T-helper 1 cell treated with Interleukin-12 subunit alpha and Interleukin-12 subunit beta and Interleukin-4 antibody, amounts not matched to agents 30 ng/mL and 1 ng/mL, for 36 hours (primary cell): ENCODE measurements around the gene LRRFIP1. TPM values are rescaled to one million over a fixed set of nuclear protein-coding genes. Genes with fewer than 3 reads are reported as not detected.
"Not testable (repeated sequence)": the region's sequence is repeated elsewhere in the genome, so short reads cannot be mapped to it uniquely, and the experiment has no call there.

ENCODE experiments used
- intact Hi-C: fragments of 100-400 bp; cut with micrococcal nuclease; formaldehyde crosslinking; loops from one replicate; pipeline ENCODE4 v1.15.1; 2024
- total RNA-seq: library from RNA; stranded (reverse); gene quantifications from 2 replicates; pipeline ENCODE4 v1.2.3, GENCODE V29; 2022

Gene LRRFIP1
- total RNA-seq, 1 donor from 2014 or later: 217 TPM

- intact Hi-C loops: no loop called here
Observed at GRCh38 chr2:237596520-237597195, 30.7 kb upstream of the LRRFIP1 start.

- intact Hi-C loops: no loop called here
Observed at GRCh38 chr2:237597196-237598145, 29.9 kb upstream of the LRRFIP1 start.

DNA sequence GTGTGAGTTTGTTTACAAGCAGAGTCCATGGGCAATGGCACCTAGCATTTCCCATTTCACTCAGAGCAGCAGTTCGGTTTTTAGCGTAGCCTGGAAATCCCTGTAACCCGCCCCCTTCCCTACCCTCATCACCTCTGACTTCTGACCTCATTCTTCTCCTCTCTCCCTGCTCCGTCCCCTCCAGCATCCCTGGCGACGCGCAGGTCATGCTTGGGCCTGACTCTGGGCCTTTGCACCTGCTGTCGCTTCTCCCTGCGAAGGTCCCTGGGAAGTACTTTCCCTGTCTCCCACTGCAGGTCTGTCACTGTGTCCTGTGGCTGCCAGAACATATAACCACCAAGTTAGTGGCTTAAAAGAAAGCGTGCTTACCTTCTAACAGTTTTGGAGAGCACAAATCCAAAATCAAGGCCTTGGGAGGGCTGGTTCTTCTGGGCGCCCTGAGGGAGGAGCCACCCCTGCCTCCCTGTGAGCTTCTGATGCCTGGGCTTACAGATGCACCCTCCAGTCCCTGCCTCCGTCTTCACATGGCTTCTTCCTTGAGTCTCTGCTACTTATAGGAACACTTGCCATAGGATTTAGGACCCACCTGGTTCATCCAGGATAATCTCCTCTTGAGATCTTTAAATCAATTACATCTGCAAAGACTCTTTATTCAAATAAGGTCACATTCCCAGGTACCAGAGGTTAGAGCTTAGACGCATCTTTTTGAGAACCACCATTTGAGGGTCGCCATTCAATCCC is 28.7 kb upstream of the LRRFIP1 start:
- intact Hi-C loops: no loop called here

GRCh38 chr2:237599465-237600110 is 27.8 kb upstream of the LRRFIP1 start:
- intact Hi-C loops: no loop called here

- intact Hi-C loops: no loop called here
Observed at GRCh38 chr2:237600205-237600846, 27.1 kb upstream of the LRRFIP1 start.

GRCh38 chr2:237601453-237602116 is 25.8 kb upstream of the LRRFIP1 start:
- intact Hi-C loops: no loop called here

- intact Hi-C loops: no loop called here
Observed at GRCh38 chr2:237602409-237602808, 25.0 kb upstream of the LRRFIP1 start.

DNA sequence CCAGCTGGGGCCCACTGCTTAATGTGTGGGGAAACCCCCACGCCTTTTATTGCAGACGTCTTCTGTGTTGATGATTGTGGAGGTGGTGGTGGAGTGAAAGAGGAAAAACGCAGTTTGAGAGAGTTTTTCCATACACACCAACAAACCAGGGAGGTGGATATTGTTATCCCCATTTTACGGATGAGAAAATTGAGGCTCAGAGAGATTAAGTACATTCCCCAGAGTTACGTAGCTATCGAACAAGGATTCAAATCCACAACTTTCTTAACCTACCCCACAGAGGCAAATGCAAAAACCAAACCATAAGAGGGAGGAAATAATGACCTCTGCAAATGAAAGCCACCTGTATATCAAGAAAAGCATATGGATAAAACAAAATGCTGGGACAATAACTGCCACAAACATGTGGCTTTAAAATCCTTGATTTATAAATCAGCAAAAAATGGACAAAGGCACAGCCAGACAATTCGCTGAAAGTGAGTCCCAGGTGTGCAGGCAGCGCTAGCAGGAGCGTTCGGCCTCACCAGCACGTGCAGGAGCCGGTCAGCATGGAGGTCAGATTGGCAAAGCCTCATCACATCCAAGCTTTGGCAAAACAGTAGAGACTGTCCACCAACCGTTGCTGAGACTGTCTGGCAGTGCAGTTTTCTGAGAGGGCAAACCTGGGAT is 24.2 kb upstream of the LRRFIP1 start:
- intact Hi-C loops: loop anchor here (1.0 kb wide), 1 partner anchor 171 kb away; no protein-coding TSS in a partner anchor

- intact Hi-C loops: loop anchor here (1.0 kb wide), 1 partner anchor 170 kb away; no protein-coding TSS in a partner anchor
Observed at GRCh38 chr2:237603718-237604362, 23.5 kb upstream of the LRRFIP1 start.

DNA sequence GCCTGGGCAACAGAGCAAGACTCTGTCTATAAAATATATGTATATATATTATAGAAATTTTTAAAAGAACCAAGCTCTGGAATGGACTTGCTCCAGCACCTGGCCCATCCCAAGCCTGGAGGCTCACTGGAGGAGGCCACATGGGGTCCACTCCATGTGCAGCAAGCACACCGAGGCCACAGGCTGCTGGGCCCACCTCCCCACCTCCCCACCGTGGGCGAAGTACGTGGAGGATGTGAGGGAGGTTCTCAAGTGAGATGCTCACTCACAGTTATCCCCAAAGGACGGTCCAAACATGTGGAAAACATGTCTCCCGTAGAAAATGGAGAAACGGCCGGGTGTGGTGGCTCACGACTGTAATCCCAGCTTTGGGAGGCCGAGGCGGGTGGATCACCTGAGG is 23.0 kb upstream of the LRRFIP1 start:
- intact Hi-C loops: no loop called here

- intact Hi-C loops: no loop called here
Observed at GRCh38 chr2:237604960-237605359, 22.4 kb upstream of the LRRFIP1 start.

DNA sequence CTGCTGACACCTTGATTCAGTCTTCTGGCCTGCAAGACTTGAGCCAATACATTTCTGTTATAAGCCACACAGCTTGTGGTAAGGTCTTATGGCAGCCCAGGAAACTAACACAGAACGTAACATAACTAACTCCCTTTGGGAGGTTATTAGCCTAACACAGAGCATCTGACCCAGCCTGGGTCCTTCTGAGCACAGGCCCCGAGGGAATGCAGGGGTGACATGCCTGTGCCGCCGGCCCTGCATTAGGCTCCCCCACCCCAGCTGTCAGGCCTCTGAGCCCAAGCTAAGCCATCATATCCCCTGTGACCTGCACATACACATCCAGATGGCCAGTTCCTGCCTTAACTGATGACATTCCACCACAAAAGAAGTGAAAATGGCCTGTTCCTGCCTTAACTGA is 20.9 kb upstream of the LRRFIP1 start:
- intact Hi-C loops: not testable (repeated sequence)

- intact Hi-C loops: no loop called here
Observed at GRCh38 chr2:237612527-237613357, 14.6 kb upstream of the LRRFIP1 start.

GRCh38 chr2:237613679-237614078 is 13.7 kb upstream of the LRRFIP1 start:
- intact Hi-C loops: no loop called here

- intact Hi-C loops: no loop called here
Observed at GRCh38 chr2:237614151-237614720, 13.2 kb upstream of the LRRFIP1 start.

- intact Hi-C loops: no loop called here
Observed at GRCh38 chr2:237615631-237616249, 11.6 kb upstream of the LRRFIP1 start.

GRCh38 chr2:237616373-237616733 is 11.0 kb upstream of the LRRFIP1 start:
- intact Hi-C loops: no loop called here
